ENCODE data around the gene MAP1LC3C.

The MAP1LC3C gene

GRCh38 chr1:241962153-241962552 is 36.7 kb downstream of the MAP1LC3C start:
- H3K4me1 ChIP-seq (ENCODE audit: control insufficient read depth, insufficient read depth, low read length, unreplicated experiment), result peaks cover 4% of the 10 kb centered on the region
- H3K27ac ChIP-seq (ENCODE audit: low read depth, low read length), result no peak overlapping the region
- no peaks in the 10 kb centered on the region for H3K79me2 ChIP-seq (ENCODE audit: control insufficient read depth, insufficient read depth, low read length, unreplicated experiment)
- H3K36me3 ChIP-seq (ENCODE audit: insufficient read depth, low read length), result no peaks in the 10 kb centered on the region
- no peak overlapping the region for H2AFZ ChIP-seq (ENCODE audit: low read length, unreplicated experiment)
- no peaks in the 10 kb centered on the region for H3K27me3 ChIP-seq (ENCODE audit: insufficient read depth, low read length)
- no peak overlapping the region for H3K4me3 ChIP-seq (ENCODE audit: low read depth, low read length)

DNA sequence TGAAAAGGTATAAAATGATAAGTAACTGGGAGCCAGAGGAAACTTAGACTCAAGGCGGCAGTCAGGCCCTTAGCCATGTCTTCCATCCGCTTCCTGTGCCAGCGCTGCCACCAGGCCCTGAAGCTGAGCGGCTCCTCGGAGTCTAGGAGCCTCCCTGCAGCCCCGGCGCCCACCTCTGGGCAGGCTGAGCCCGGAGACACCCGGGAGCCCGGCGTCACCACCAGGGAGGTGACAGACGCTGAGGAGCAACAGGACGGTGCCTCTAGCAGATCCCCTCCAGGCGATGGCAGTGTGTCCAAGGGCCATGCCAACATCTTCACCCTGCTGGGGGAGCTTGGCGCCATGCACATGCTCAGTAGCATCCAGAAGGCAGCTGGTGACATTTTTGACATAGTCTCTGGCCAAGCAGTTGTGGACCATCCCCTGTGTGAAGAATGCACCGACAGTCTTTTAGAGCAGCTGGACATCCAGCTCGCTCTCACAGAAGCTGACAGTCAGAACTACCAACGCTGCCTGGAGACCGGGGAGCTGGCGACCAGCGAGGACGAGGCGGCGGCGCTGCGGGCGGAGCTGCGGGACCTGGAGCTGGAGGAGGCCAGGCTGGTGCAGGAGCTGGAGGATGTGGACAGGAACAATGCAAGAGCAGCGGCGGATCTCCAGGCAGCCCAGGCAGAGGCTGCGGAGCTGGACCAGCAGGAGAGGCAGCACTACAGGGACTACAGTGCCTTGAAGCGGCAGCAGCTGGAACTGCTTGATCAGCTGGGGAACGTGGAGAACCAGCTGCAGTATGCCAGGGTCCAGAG is 41.0 kb downstream of the MAP1LC3C start, which contains the start of gene BECN2:
Gene BECN2, plus strand, starts transcription at position 76 of the 803 bp plus-strand sequence. Its CDS starts 0 bp downstream, at position 76.
- Histone ChIP-seq H3K27me3 (ENCODE audit: insufficient read depth, low read length) (no peaks in the 10 kb centered on the region), H2AFZ (ENCODE audit: low read length, unreplicated experiment) (no peak within 1 kb of the TSS), H3K27ac (ENCODE audit: low read depth, low read length) (no peak within 1 kb of the TSS), H3K36me3 (ENCODE audit: insufficient read depth, low read length) (no peaks in the 10 kb centered on the region), H3K4me3 (ENCODE audit: low read depth, low read length) (no peak within 1 kb of the TSS), H3K79me2 (ENCODE audit: control insufficient read depth, insufficient read depth, low read length, unreplicated experiment) (no peaks in the 10 kb centered on the region), H3K4me1 (ENCODE audit: control insufficient read depth, insufficient read depth, low read length, unreplicated experiment) (no peaks in the 10 kb centered on the region)

DNA sequence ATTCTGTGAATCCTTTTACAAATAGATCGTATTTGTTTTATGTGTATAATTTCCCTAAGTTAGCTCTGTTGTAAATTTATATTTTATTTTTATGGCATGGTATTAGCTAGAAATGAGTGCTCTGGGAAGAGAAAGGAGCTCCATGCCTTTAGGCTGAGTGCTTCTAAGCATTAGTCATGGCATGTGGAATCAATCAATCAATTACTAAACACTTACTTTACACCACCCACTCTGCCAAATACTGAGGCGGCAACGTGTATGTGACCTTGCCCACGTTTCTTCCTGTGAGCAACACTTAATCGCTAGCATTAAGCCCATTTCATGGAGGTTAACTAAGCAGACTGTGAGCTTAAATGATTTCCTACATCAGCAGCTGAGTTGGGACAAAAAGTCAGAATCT is 48.5 kb downstream of the MAP1LC3C start:
- H3K4me3 ChIP-seq (ENCODE audit: low read depth, low read length), result no peak overlapping the region
- H3K36me3 ChIP-seq (ENCODE audit: insufficient read depth, low read length), result no peaks in the 10 kb centered on the region
- peak overlapping the region; percentile 96 for H2AFZ ChIP-seq (ENCODE audit: low read length, unreplicated experiment)
- peak overlapping the region; percentile 64 for H3K27ac ChIP-seq (ENCODE audit: low read depth, low read length)
- H3K27me3 ChIP-seq (ENCODE audit: insufficient read depth, low read length), result no peaks in the 10 kb centered on the region
- H3K79me2 ChIP-seq (ENCODE audit: control insufficient read depth, insufficient read depth, low read length, unreplicated experiment), result no peaks in the 10 kb centered on the region
- H3K4me1 ChIP-seq (ENCODE audit: control insufficient read depth, insufficient read depth, low read length, unreplicated experiment), result peaks cover 6% of the 10 kb centered on the region

DNA sequence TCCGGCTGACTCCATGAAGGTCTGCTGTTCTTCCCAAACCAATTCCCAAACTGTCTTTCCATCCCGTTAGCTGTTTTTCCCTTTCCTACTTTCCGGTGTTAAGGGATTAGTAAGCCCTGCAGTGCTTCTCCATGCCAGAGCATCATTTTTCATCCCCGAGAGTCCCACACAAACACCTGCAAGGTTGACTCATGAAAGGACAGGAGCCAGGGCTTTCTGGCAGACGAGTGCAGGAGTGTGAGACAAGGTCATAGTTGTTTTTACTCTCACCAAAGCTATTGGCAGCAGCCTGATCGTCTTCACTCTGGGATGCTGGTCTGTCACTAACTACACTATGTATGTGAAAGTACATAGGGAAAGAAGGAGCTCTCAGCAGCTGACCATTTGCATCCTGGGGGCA is 51.5 kb downstream of the MAP1LC3C start:
- H3K79me2 ChIP-seq (ENCODE audit: control insufficient read depth, insufficient read depth, low read length, unreplicated experiment), result no peaks in the 10 kb centered on the region
- no peak overlapping the region for H3K27ac ChIP-seq (ENCODE audit: low read depth, low read length)
- no peak overlapping the region for H3K4me3 ChIP-seq (ENCODE audit: low read depth, low read length)
- H3K36me3 ChIP-seq (ENCODE audit: insufficient read depth, low read length), result no peaks in the 10 kb centered on the region
- H2AFZ ChIP-seq (ENCODE audit: low read length, unreplicated experiment), result no peak overlapping the region
- H3K27me3 ChIP-seq (ENCODE audit: insufficient read depth, low read length), result no peaks in the 10 kb centered on the region
- H3K4me1 ChIP-seq (ENCODE audit: control insufficient read depth, insufficient read depth, low read length, unreplicated experiment), result peaks cover 6% of the 10 kb centered on the region

Data from ACC112 (cell line).